Fibroblast of skin of right biceps (primary cell): ENCODE measurements around the gene TAGAP.

Source experiments
- DNase-seq: peaks from one replicate; pipeline ENCODE4 v3.0.0-alpha.2; 2013

Gene TAGAP

GRCh38 chr6:159044899-159045727 lies at the start of gene TAGAP:
Gene TAGAP (minus strand): TSS chr6:159044991. CDS start chr6:159044146, 845 bp downstream.
- DNase-seq: no peak

GRCh38 chr6:159093609-159094443 lies 49.0 kb upstream of the TAGAP start:
- peak; percentile 17 for DNase-seq

DNA sequence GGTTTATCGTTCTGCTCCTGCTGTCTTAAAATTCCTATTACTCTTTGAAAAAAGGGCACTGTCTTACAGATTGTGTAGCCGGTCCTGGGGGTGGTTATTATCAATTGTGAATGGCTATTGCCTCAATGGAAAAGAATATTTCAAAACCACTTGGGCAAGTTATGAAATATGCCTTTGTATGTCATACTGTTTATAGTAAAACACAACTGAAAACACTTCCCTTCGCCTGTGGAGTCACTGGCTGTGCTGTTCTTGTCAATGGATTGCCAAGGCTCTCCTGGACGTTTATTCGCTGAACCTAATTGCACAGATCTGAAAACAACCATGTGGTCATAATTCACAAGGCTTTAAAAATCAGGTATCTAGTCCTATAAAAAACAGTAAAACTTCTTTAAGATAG lies 47.8 kb upstream of the TAGAP start:
- no peak for DNase-seq

GRCh38 chr6:159090530-159091480 lies 46.0 kb upstream of the TAGAP start:
- DNase-seq: no peak

DNA sequence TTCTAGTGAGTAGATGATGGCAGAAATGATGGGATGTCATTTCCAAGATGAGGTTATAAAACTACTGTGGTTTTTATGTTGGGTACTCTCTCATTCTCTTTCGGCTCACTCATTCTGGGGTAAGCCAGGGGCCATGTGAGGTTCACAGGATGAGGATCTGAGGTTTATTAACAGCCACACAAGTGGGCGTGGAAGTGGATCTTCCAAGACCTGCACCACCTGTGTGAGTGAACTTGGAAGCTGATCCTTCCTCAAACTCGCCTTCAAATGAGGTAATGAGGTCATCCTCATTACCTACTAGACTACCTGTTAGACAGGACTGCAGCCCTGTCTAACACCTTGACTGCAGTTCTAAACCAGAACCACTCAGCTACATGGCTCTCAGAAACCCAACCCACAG lies 45.1 kb upstream of the TAGAP start:
- no peak for DNase-seq

DNA sequence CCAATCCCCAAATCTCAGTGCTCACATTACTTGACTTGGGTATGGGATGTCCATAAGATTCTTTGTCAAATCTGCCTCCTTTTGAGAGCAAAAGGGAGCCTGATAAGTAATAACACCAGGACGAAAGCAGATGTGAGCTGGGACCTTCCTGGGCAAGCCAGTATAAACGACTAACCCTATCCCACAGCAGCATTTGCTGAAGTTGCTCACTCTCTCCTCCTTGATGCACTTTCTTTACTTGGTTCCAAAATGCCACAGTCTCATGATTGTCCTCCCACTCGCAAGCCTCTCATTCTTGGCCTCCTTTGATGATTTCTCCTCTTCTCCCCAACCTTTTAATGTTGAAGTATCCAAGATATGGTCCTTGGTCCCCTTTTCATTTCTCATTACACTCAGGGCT lies 44.7 kb upstream of the TAGAP start:
- no peak for DNase-seq

- DNase-seq: no peak
These were observed 41.3 kb upstream of the TAGAP start for GRCh38 chr6:159086033-159086618.

DNA sequence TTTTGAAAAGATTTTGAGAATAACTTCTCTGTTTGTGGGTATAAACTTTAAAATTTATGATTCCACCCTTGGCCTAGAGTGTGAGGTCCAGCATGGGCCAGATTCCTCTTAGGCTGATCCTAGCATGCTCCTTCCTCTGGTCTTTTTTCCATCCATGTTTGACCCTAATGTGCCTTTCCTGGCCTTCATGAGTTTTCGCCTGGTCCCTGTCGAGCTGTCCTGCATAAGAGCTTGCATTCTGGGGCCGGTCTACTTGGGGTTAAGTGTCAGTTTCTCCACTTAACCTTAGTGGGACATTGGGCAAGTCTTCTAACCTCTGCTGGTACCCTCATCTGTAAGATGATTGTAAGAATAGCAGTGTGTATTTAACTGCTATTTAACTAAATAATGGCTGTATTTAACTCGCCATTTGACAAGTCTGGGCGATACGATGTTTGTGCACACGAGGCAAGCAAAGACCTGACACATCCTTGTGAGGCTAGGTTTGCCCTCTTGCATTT lies 40.7 kb upstream of the TAGAP start:
- DNase-seq: no peak

DNA sequence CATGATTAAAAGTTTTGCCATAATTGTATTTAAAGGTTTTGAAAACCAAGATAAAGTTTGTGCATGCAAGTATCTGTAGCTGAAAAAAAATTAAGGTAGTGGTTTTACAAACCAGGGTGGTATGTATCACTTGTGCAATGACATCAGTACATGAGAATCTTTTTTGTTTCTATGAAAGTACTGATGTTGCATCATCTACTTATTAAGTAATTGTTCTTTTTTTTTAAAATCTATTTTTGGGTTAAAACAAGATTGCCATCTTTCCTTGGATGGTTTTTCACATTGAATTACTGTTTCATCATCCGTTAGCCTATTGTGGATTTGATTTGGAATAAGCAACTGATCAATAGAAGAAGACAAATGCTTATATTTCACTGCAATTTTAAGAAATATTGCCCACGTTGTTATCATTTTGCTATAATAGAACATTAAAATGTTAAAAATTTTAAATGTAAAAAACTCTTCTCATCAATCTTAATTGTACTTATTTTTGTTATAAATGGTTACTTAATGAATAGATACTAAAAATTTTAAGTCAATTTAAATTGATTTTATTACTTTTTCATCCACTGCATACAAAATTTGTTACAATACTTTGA lies 39.8 kb upstream of the TAGAP start:
- DNase-seq: peak; percentile 83

- no peak for DNase-seq
These were observed 38.4 kb upstream of the TAGAP start for GRCh38 chr6:159083146-159083545.

- DNase-seq: no peak
These were observed 37.4 kb upstream of the TAGAP start for GRCh38 chr6:159082039-159082815.

GRCh38 chr6:159080217-159080976 lies 35.6 kb upstream of the TAGAP start:
- no peak for DNase-seq

DNA sequence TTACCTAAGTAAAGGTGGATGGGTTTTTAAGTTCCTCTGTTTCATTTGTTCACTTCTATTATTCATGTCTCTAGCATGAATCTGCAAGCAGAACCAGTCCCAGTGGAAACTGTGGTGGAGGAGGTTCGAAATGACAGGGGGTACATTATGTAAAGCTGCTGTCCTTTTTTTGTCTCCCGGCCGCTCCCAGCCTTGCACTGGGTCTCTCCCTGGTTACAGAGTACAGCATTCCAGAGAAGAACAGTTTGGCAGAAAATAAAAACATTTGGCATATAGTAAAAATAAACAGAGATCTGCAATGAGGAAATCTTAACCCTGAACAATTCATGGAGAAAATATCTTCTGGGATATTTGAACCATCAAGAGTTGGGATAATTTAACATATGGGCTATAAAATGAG lies 34.6 kb upstream of the TAGAP start:
- DNase-seq: no peak

GRCh38 chr6:159077123-159077522 lies 32.3 kb upstream of the TAGAP start:
- DNase-seq: no peak

DNA sequence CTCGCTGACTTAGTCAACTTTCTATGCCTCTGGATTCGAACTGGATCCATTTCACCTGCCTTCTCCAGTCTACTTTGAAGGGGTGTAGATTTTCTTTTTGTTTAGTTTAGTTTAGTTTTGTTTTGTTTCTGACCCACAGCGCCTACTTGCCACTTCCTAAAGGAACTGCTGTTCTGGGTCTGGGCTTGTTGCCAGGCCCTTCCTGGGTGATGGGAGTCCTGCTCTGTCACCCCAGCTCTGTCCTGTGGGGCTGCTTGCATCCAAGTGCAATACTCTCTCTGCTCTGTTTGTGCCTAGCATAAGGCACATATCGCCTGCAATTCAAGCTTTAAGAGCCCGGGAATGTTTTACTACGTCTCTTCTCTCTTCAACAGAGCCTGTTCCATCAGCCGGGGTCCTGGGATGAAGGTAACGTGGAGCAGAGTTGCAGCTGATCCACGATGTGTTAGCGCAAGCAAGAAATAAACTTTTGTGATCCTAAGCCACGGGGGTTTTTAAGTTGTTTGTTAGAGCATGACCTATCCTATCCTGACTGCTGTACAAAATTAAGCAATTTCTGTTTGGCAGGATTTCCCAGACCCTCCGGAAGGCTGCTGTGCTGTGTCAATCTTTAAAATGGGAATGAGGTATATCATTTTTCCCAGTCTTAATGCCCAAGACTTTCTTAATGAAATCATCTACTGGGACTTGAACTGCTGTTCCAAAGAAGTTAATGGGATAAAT lies 30.9 kb upstream of the TAGAP start:
- no peak for DNase-seq

- no peak for DNase-seq
These were observed 30.1 kb upstream of the TAGAP start for GRCh38 chr6:159074876-159075275.

- DNase-seq: peak; percentile 33
These were observed 29.4 kb upstream of the TAGAP start for GRCh38 chr6:159074120-159074684.

DNA sequence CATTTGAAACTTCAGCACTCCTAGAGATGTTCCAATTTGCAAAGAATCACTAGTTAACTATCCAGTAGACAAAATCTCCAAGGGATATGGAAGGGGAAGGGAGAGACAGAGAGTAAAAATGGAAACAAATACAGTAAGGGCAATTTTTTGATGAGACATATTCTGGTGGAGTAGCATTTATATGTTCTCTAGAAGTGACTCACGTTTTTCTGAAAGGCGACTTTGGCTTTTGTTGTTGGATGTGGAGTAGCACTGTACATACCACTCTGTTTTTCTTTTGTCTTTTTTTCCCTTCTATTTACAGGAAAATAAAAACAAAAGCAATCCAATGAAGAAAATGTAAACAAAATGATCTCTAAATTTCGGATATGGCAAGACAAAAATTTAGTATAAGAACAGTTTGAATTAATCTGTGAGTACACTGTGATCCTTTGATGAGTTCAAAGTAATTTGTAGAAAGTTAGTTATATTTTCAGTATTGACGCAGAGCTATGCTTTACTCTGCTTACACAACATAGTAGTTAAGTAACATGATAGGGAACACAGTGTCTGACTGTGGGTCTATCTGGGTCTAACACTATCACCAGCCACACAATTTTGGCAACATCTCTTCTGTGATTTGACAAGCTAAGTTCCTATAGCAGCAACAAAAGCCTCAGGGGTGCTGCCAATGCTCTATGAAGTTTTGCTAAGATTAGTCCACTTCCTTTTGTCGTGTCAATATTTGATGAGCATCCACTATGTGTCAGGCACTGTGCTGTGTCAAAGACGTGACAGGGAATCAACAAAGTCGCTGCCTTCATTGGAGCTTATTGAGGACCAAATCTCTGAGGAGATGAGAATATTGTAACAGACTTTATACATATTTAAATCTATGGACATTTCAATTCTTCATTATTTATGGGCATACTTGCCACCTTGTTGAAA lies 27.3 kb upstream of the TAGAP start:
- DNase-seq: no peak
